C4-2B (cell line): ENCODE measurements around the gene TCF3.

ENCODE experiments used
- CTCF ChIP-seq: fragments of 450-650 bp; conservative IDR thresholded peaks from 2 replicates; pipeline ENCODE4 v1.5.1; 2017; ENCODE audit warnings: mild to moderate bottlenecking
- ZFX ChIP-seq: fragments of 450-650 bp; IDR thresholded peaks from 2 replicates; pipeline ENCODE4 v1.6.1; 2017

GRCh38 chr19:1613146-1613545 is 39.3 kb downstream of the TCF3 start:
- no peak for TF ChIP-seq CTCF
- no peak for TF ChIP-seq ZFX
